HG02973 (cell line): Measurements from ENCODE around the gene TBC1D14.

ENCODE experiments used
- ATAC-seq: cut with Tn5 transposase; IDR thresholded peaks from one replicate; pipeline ENCODE4 v1.9.1; 2021; ENCODE audit warnings: moderate library complexity; ENCODE audit not compliant: unreplicated experiment

The TBC1D14 gene

GRCh38 chr4:7054106-7054880 lies 144.7 kb downstream of the TBC1D14 start:
- ATAC-seq, result no peak

GRCh38 chr4:7055111-7055989 lies 145.7 kb downstream of the TBC1D14 start:
- no peak for ATAC-seq

GRCh38 chr4:7055990-7056325 lies 146.3 kb downstream of the TBC1D14 start:
- ATAC-seq, result no peak

GRCh38 chr4:7058792-7059191 lies 149.2 kb downstream of the TBC1D14 start:
- no peak for ATAC-seq

GRCh38 chr4:7059662-7060061 lies 150.0 kb downstream of the TBC1D14 start:
- no peak for ATAC-seq

GRCh38 chr4:7060346-7061150 lies 150.9 kb downstream of the TBC1D14 start:
- no peak for ATAC-seq

GRCh38 chr4:7061815-7062214 lies 152.2 kb downstream of the TBC1D14 start:
- no peak for ATAC-seq

- ATAC-seq, result no peak
Measured at GRCh38 chr4:7062816-7063215, 153.2 kb downstream of the TBC1D14 start.

GRCh38 chr4:7063362-7063761 lies 153.7 kb downstream of the TBC1D14 start:
- ATAC-seq, result no peak

- no peak for ATAC-seq
Measured at GRCh38 chr4:7066006-7066405, 156.4 kb downstream of the TBC1D14 start.

- no peak for ATAC-seq
Measured at GRCh38 chr4:7066493-7066892, 156.9 kb downstream of the TBC1D14 start.

GRCh38 chr4:7067126-7067451 lies 157.5 kb downstream of the TBC1D14 start:
- ATAC-seq, result no peak

GRCh38 chr4:7067452-7068278 lies 158.0 kb downstream of the TBC1D14 start, which contains the start of gene GRPEL1:
TSS of gene GRPEL1 (minus strand) at chr4:7068064. CDS start at chr4:7068032, 32 bp downstream.
- peak; percentile 85 for ATAC-seq

GRCh38 chr4:7068279-7068842 lies 158.7 kb downstream of the TBC1D14 start:
- ATAC-seq, result peak; percentile 20

- no peak for ATAC-seq
Measured at GRCh38 chr4:7068883-7069282, 159.3 kb downstream of the TBC1D14 start.

GRCh38 chr4:7070729-7071511 lies 161.3 kb downstream of the TBC1D14 start:
- peak; percentile 34 for ATAC-seq

- ATAC-seq, result no peak
Measured at GRCh38 chr4:7073059-7073458, 163.4 kb downstream of the TBC1D14 start.

- no peak for ATAC-seq
Measured at GRCh38 chr4:7073526-7074390, 164.1 kb downstream of the TBC1D14 start.
